GM12892 (cell line): Measurements from ENCODE around the gene MFSD11.

Experiments
- DNase-seq: peaks from one replicate; pipeline ENCODE4 v3.0.0; 2011; ENCODE audit not compliant: insufficient read length
- FAIRE-seq: peaks from 2 replicates; lab custom pipeline; 2011; peaks lifted over from hg19 to GRCh38; lab: Jason Lieb, UNC
- POLR2A ChIP-seq: IDR thresholded peaks from 2 replicates; pipeline ENCODE4 v1.6.1; 2011; ENCODE audit warnings: low read depth, low read length, control low read depth
- POLR2AphosphoS5 ChIP-seq: IDR thresholded peaks from 2 replicates; pipeline ENCODE4 v1.6.1; 2011; ENCODE audit warnings: low read depth, low read length, control low read depth
- TAF1 ChIP-seq: IDR thresholded peaks from 2 replicates; pipeline ENCODE4 v1.6.1; 2011; ENCODE audit warnings: low read depth, mild to moderate bottlenecking, control low read depth, low read length, borderline replicate concordance

Gene MFSD11

DNA sequence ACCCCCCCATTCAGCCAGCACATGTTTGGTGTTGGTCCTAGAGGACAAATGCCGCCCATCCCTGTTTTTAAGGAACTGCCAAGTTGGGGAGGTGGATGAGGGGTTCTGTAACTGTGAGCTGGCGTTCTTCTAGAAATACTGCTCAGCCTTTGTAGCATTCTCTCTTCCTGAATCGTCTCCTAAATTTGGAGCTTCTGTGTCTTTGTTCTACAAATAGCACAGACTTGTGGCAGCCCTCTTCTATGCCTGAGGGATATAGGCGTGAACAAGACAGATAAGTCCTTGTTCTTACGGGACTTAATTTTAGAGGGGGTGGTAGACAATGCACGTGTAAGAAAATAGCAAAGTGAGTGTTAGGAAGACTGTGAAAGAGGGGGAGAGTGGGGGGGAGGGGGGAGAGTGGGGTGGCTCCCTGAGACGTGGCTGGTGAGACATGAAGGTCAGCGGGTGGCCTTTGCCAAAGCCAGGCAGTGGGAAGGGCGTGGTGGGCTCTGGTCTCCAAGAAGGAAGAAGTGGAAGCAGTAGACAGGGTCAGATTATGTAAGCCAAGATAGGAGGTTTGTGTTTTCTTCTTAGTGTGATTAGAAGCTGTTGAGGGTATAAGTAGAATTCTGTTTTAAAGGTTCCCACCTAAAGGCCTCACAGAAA lies 9.9 kb downstream of the MFSD11 start:
- FAIRE-seq (no peak), DNase-seq (no peak)
- no peak for TF ChIP-seq TAF1
- TF ChIP-seq POLR2AphosphoS5: no peak
- TF ChIP-seq POLR2A: no peak

GRCh38 chr17:76748657-76749056 lies 10.7 kb downstream of the MFSD11 start:
- FAIRE-seq: no peak

GRCh38 chr17:76751416-76751993 lies 13.6 kb downstream of the MFSD11 start:
- TF ChIP-seq TAF1 (no peak), POLR2A (no peak), POLR2AphosphoS5 (no peak)
- FAIRE-seq: no peak
- no peak for DNase-seq

More at GRCh38 chr17:76748657-76749056, 10.7 kb downstream of the MFSD11 start:
- TF ChIP-seq POLR2A (no peak), TAF1 (no peak), POLR2AphosphoS5 (no peak)
- no peak for DNase-seq

- DNase-seq: no peak
- no peak for FAIRE-seq
- TF ChIP-seq POLR2A (no peak), POLR2AphosphoS5 (no peak)
These were observed 14.1 kb downstream of the MFSD11 start for GRCh38 chr17:76752006-76752405.

DNA sequence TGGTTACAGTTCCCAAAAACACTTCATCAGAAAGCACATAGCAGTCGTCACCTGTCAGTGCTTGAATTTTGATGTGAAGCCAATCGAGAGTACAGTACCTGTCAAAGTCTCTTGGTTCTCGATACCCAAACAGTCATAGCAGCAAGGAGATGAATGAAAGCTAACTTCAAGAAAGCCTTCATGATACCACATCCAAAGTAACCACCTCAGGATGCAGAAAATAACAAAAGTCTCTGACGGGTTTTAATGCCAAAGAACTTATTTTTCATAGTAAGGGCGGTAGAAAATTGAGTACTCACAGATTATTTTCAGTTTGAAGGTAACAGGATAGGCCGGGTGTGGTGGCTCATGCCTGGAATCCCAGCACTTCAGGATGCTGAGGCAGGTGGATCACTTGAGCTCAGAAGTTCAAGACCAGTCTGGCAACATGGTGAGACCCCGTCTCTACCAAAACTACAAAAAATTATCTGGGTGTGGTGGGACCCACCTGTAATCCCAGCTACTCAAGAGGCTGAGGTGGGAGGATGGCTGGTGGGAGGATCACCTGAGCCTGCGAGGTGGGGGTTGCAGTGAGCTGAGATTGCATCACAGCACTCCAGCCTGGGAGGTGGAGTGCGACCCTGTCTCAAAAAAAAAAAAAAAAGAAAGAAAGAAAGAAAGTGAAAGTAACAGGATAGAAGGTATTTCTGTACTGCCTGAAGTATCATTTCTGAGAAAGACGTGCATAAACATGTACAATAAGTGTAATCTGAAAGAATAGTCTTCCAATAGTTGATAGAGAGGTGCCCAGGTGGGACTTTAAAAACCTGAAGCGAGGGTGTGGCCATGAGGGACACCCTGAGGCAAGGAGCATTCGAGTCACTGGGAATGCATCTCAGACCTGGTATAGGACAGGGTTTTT lies 15.4 kb downstream of the MFSD11 start:
- FAIRE-seq: no peak
- DNase-seq: no peak
- no peak for TF ChIP-seq TAF1
- no peak for TF ChIP-seq POLR2AphosphoS5
- TF ChIP-seq POLR2A: no peak

DNA sequence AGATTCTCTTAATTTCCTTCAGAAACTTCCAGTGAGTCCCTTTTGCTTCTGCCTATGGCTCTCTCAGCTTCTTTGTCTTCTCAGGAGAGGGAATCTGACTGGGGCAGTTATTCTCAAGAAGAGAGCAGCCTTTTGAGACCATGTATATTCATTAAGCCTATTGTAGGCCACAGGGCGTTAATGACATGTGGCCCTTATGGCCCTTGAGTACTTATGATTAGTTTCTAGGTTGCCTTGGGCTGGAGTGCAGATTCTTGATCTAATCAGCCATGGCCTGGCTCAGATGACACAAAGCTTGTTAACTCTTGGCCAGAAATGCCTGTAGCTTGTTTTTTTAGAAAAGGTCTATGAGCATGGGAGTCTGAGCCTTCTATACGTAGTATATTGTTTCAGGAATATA lies 17.4 kb downstream of the MFSD11 start:
- DNase-seq (no peak), FAIRE-seq (no peak)
- TF ChIP-seq POLR2A (no peak), TAF1 (no peak), POLR2AphosphoS5 (no peak)

DNA sequence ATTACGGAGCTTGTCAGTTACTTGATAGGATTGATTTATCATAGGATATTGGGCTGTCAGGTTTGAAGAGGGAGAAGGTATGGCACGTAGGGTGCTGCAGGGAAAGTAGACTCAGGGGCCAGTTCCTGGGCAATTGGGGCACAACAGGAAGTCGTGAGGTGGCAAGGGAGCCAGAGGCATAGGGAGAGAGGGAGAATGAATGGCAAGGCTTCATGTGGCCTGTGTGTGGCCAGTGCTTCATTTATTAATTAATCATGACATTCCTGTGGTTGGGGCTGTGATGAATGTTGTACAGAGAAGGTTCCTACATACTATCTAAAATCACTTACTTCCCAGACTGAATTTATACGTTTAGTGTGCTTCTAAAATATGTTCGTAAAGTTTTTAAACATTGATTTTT lies 19.3 kb downstream of the MFSD11 start:
- DNase-seq: no peak
- no peak for FAIRE-seq
- TF ChIP-seq TAF1 (no peak), POLR2AphosphoS5 (no peak), POLR2A (no peak)

DNA sequence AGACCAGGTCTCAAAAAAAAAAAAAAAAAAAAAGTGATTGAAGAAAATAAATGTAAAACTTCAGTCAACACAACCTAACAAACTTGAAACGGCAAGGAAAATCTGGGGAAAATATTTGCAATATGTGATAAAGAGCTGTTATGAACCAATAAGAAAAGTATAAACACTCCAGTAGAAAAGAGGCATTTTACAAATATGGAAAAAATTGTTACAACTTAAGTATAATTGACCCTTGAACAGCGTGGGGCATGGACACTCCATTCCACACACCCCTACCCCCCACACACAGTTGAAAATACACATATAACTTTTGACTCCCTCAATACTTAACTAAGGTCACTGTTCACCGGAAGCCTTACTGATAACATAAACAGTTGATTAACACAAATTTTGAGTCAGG lies 20.7 kb downstream of the MFSD11 start:
- no peak for FAIRE-seq
- TF ChIP-seq TAF1: no peak
- no peak for TF ChIP-seq POLR2AphosphoS5
- TF ChIP-seq POLR2A: no peak
- no peak for DNase-seq

DNA sequence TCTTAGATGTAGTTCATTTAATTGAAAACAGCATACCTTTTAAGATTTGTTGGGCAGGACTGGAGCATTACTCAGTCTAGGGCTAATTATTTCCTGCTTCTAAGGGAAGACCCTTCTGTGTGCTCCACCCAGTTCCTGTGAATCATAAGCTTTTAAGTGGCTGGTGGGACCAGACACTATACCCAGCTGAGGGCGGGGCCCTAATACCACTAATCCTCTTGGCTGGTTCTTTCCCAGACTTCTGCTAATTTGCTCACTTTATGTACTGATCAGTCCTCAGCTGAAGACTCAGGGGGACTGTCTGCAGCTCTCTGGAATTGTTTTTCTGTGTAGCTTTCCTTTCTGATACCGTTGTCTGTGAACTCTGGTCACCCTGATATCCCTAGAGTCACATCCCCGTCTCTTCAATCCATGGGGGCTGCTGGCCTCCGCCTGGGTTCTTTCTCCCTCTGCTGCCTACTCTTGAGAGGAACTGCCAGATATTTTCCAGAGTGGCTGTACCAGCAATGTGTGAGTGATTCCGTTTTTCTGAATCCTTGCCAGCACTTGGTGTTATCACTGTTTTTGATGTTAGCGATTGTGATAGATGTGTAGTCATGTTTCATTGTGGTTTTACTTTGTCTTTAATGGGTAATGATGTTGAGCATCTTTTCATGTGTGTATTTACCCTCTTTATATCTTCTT lies 35.1 kb downstream of the MFSD11 start:
- no peak for DNase-seq
- TF ChIP-seq TAF1 (no peak), POLR2AphosphoS5 (no peak), POLR2A (no peak)
- FAIRE-seq: no peak

- DNase-seq: no peak
- TF ChIP-seq POLR2AphosphoS5: no peak
- no peak for TF ChIP-seq TAF1
- TF ChIP-seq POLR2A: no peak
- FAIRE-seq: no peak
These were observed 37.2 kb downstream of the MFSD11 start for GRCh38 chr17:76775021-76775600.

DNA sequence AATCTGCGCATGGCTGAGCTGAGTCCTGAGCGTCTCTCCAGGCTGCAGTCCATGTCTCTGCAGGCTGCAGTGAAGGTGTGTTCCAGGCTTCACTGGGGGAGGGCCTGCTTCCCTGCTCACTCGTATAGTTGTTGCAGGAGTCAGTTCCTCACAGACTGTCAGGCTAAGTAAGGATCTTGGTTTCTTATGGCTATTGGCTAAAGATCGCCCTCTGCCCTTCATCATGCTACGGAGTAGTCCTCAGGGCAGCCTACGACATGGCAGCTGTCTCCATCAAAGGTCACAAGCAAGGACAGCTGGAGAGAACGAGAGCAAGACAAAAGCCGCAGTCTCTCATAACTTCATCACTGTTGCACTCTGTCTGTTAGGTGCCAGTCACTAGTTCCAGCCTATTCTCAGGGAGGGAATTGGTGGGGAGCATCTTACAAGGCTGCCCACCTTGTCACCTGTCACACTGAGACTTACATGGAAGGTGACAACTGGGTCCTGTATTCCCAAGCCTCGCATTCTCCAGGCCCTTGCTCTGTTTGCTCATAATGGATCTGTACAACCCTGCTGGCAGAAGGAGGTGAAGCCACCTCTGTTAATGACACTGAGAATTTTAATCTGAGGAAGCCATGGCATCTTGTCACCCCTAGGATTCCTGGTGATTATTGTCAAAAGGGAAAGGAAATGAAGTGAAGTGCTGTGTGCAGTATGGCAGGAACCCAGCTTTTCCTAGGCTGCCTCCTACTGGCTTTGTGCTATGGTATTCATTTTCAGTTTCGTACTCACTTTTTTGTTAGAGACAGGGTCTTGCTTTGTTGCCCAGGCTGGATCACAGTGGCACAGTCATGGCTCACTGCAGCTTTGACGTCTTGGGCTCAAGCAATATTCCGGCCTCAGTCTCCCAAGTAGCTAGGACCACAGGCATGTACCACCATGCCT lies 43.4 kb downstream of the MFSD11 start:
- TF ChIP-seq TAF1: no peak
- TF ChIP-seq POLR2AphosphoS5: no peak
- TF ChIP-seq POLR2A: no peak
- DNase-seq (no peak), FAIRE-seq (no peak)

- DNase-seq (no peak), FAIRE-seq (no peak)
- TF ChIP-seq POLR2A (no peak), POLR2AphosphoS5 (no peak)
These were observed 45.2 kb downstream of the MFSD11 start for GRCh38 chr17:76783146-76783545.
